Naive thymus-derived CD4-positive, alpha-beta T cell (primary cell): ENCODE measurements around the gene LRRC59. TPM values are rescaled to one million over a fixed set of nuclear protein-coding genes. Genes with fewer than 3 reads are reported as not detected.
A peak's percentile ranks its signal among the peaks of the same experiment; 100 is the strongest.

ENCODE experiments used
- ATAC-seq: fragments of 150-1000 bp; cut with Tn5 transposase; 2 replicates; pipeline ENCODE4 v1.10.0; 2021; ENCODE audit warnings: mild to moderate bottlenecking, moderate library complexity
- CTCF ChIA-PET: fragments of 350-600 bp; sonication (Branson Sonifier 250); formaldehyde crosslinking; loops from one replicate; lab custom pipeline; 2021; ENCODE audit warnings: antibody characterized with exemption; lab: Charles Lee
- POLR2A ChIA-PET: fragments of 350-600 bp; sonication (Branson Sonifier 250); formaldehyde crosslinking; loops from one replicate; lab custom pipeline; 2021; ENCODE audit warnings: antibody characterized with exemption, inconsistent platforms; lab: Charles Lee
- DNase-seq, 9 donors: peaks; one replicate each; pipeline versions ENCODE4 v3.0.0 to v3.0.0-alpha.2; 2020 to 2022; ENCODE audit warnings: mixed read lengths in 1 of 9
- H3K27ac ChIP-seq: one replicate; pipeline ENCODE4 v1.7.0; 2013; ENCODE audit warnings: mild to moderate bottlenecking, low read depth, low read length, moderate library complexity
- H3K27me3 ChIP-seq, 2 donors: one replicate each; pipeline ENCODE4 v1.7.0; 2013; ENCODE audit warnings: low read length in 2 of 2, mild to moderate bottlenecking in 2 of 2, moderate library complexity in 2 of 2; ENCODE audit not compliant: control insufficient read depth in 2 of 2, insufficient read depth in 2 of 2
- H3K36me3 ChIP-seq, 3 experiments: 1 replicate in 2 of 3; 2 replicates in 1 of 3; pipeline ENCODE4 v1.7.0; 2013; ENCODE audit warnings: low read length in 3 of 3, mild to moderate bottlenecking in 3 of 3, moderate library complexity in 1 of 3; ENCODE audit not compliant: insufficient read depth in 3 of 3, control insufficient read depth in 2 of 3
- H3K4me1 ChIP-seq, 2 donors: one replicate each; pipeline ENCODE4 v1.7.0; 2013; ENCODE audit warnings: low read length in 2 of 2, mild to moderate bottlenecking in 2 of 2, moderate library complexity in 1 of 2; ENCODE audit not compliant: control insufficient read depth in 2 of 2, insufficient read depth in 2 of 2
- H3K4me3 ChIP-seq: 2 replicates; pipeline ENCODE4 v1.7.0; 2013; ENCODE audit warnings: mild to moderate bottlenecking, low read length
- H3K9me3 ChIP-seq, 3 experiments: 1 replicate in 2 of 3; 2 replicates in 1 of 3; pipeline ENCODE4 v1.7.0; 2013; ENCODE audit warnings: low read length in 3 of 3; ENCODE audit not compliant: control insufficient read depth in 2 of 3
- H3K27ac Mint-ChIP-seq, 9 donors: one replicate each; pipeline ENCODE4 v1.8.0; 2020 to 2022; ENCODE audit warnings: mixed read lengths in 9 of 9, mild to moderate bottlenecking in 8 of 9, moderate library complexity in 5 of 9, inconsistent platforms in 2 of 9
- H3K27me3 Mint-ChIP-seq, 5 donors: one replicate each; pipeline ENCODE4 v1.8.0; 2021 to 2022; ENCODE audit warnings: mixed read lengths in 5 of 5, mild to moderate bottlenecking in 1 of 5
- H3K36me3 Mint-ChIP-seq, 5 donors: one replicate each; pipeline ENCODE4 v1.8.0; 2020 to 2022; ENCODE audit warnings: mixed read lengths in 5 of 5, mild to moderate bottlenecking in 3 of 5, inconsistent platforms in 1 of 5
- H3K4me1 Mint-ChIP-seq, 7 donors: one replicate each; pipeline ENCODE4 v1.8.0; 2020 to 2022; ENCODE audit warnings: mixed read lengths in 7 of 7, mild to moderate bottlenecking in 3 of 7, inconsistent platforms in 1 of 7
- H3K4me3 Mint-ChIP-seq, 10 donors: one replicate each; pipeline ENCODE4 v1.8.0; 2020 to 2022; ENCODE audit warnings: mild to moderate bottlenecking in 10 of 10, mixed read lengths in 10 of 10, moderate library complexity in 6 of 10, inconsistent platforms in 2 of 10
- H3K9me3 Mint-ChIP-seq, 11 donors: one replicate each; pipeline ENCODE4 v1.8.0; 2020 to 2022; ENCODE audit warnings: mixed read lengths in 11 of 11, mild to moderate bottlenecking in 4 of 11, inconsistent platforms in 1 of 11, moderate library complexity in 1 of 11
- intact Hi-C, 2 donors: fragments of 100-400 bp; cut with micrococcal nuclease; formaldehyde crosslinking; loops; one replicate each; pipeline ENCODE4 v1.15.1; 2023
- polyA plus RNA-seq, 2 donors: library from polyadenylated mRNA; unstranded; fragments of 300-500 nt; fragmentation: Illumina TruSeq; gene quantifications; one replicate each; pipeline ENCODE4 v1.2.3, GENCODE V29; 2021
- total RNA-seq, 6 experiments: library from RNA in 5 of 6; stranded (reverse) in 5 of 6; gene quantifications; 1 replicate in 5 of 6; 2 replicates in 1 of 6; pipeline ENCODE4 v1.2.3 and lab custom pipeline; 2021 to 2026

LRRC59 gene
- total and polyA plus RNA-seq, 7 experiments from 2014 or later = 13.4 to 67.1 (median 28.5) TPM

GRCh38 chr17:50375858-50376538 is 21.3 kb downstream of the LRRC59 start:
- Histone ChIP-seq H3K4me3 (no peak overlapping the region), H3K36me3 (peaks cover 0 to 15% (median under 1%) of the 10 kb centered on the region in 3 experiments), H3K9me3 (no peaks in the 10 kb centered on the region), H3K27ac (no peak overlapping the region), H3K4me1 (peaks cover 9 to 13% of the 10 kb centered on the region in 2 donors), H3K27me3 (no peaks in the 10 kb centered on the region)
- intact Hi-C loops = no loop called here
- Mint-ChIP-seq H3K4me1 (peaks cover 18 to 27% (median 26%) of the 10 kb centered on the region in 7 donors), H3K27ac (no peak overlapping the region), H3K36me3 (peaks cover 0 to 18% (median 6%) of the 10 kb centered on the region in 5 donors), H3K27me3 (no peaks in the 10 kb centered on the region), H3K4me3 (no peak overlapping the region), H3K9me3 (peaks cover 0 to 4% (median 0%) of the 10 kb centered on the region in 11 donors)
- no peak for DNase-seq
- CTCF ChIA-PET = interaction anchor here (1.1 kb wide), 1 partner anchor 21 kb away, joined by 3 read pairs; the partner anchor contains the start of gene LRRC59
- no peak for ATAC-seq
- POLR2A ChIA-PET = interaction anchor here (0.9 to 2.5 kb wide), 2 partner anchors 10 to 13 kb away, joined by 3 to 7 read pairs; no protein-coding TSS in a partner anchor

DNA sequence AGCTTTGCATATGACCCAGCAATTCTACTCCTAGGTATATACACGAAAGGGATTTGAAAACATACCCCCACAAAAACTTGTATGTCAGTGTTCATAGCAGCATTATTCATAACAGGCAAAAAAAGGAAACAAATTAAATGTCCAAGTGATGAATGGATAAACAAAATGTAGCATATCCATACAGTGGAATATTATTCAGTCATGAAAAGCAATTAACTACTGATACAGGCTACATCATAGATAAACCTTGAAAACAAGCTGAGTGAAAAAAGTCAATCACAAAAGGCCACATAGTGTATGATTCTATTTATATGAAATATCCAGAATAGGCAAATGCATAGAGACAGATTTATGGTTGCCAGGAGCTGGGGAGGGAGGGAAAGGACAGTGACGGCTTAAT is 23.6 kb downstream of the LRRC59 start:
- no peak overlapping the region for H3K27ac ChIP-seq
- H3K27me3 ChIP-seq = no peaks in the 10 kb centered on the region
- ChIA-PET POLR2A (interaction anchor here (0.7 to 2.5 kb wide), 9 partner anchors 8 to 28 kb away, joined by 3 to 15 read pairs (median 5); partner anchors contain the start of genes LRRC59 and XYLT2), CTCF (interaction anchor here (0.5 to 2.0 kb wide), 3 partner anchors 12 to 585 kb away, joined by 3 to 12 read pairs (median 6); partner anchors contain the start of genes KAT7 and LRRC59)
- peak overlapping the region; percentile 99 for H3K4me3 ChIP-seq
- H3K27me3 Mint-ChIP-seq = no peaks in the 10 kb centered on the region
- peaks cover 0 to 4% (median 0%) of the 10 kb centered on the region in 11 donors for H3K9me3 Mint-ChIP-seq
- peaks cover 9 to 13% of the 10 kb centered on the region in 2 donors for H3K4me1 ChIP-seq
- H3K4me1 Mint-ChIP-seq = peaks cover 18 to 41% (median 31%) of the 10 kb centered on the region in 7 donors
- H3K36me3 Mint-ChIP-seq = peaks cover 0 to 17% (median 12%) of the 10 kb centered on the region in 5 donors
- ATAC-seq (no peak), DNase-seq (no peak)
- peaks cover 0 to 23% (median 3%) of the 10 kb centered on the region in 3 experiments for H3K36me3 ChIP-seq
- intact Hi-C loops = loop anchor here (1.0 to 5.0 kb wide), 5 partner anchors 24 to 334 kb away; partner anchors contain the start of genes LRRC59 (in 2 of the 2), ACSF2 (in 1 of the 2), ANKRD40 (in 1 of the 2) and RSAD1 (in 1 of the 2)
- H3K27ac Mint-ChIP-seq = peak overlapping the region in 6 of 9 donors; percentile 38 to 100 (median 98)
- peak overlapping the region in 9 of 10 donors; percentile 92 to 100 (median 98) for H3K4me3 Mint-ChIP-seq
- H3K9me3 ChIP-seq = no peaks in the 10 kb centered on the region

GRCh38 chr17:50372758-50373556 is 24.4 kb downstream of the LRRC59 start, which contains the start of the genes EME1 and MRPL27:
Gene EME1 (plus strand): TSS chr17:50373229. CDS start chr17:50375209, 1,980 bp downstream.
Gene MRPL27 (minus strand): TSS chr17:50373184. CDS start chr17:50373170, 14 bp downstream.
- DNase-seq (peak; percentile 81 to 95 (median 92)), ATAC-seq (peak; percentile 94)
- Histone ChIP-seq H3K4me1 (peaks cover 9 to 13% of the 10 kb centered on the region in 2 donors), H3K9me3 (no peaks in the 10 kb centered on the region), H3K27ac (peak within 1 kb of the TSS; percentile 99), H3K27me3 (no peaks in the 10 kb centered on the region), H3K4me3 (peak within 1 kb of the TSS; percentile 99), H3K36me3 (peaks cover 3 to 30% (median 7%) of the 10 kb centered on the region in 3 experiments)
- peaks cover 18 to 41% (median 31%) of the 10 kb centered on the region in 7 donors for H3K4me1 Mint-ChIP-seq
- intact Hi-C loops = loop anchor here (1.0 to 5.0 kb wide), 8 partner anchors 11 to 335 kb away; partner anchors contain the start of genes LRRC59 (in 2 of the 2), XYLT2 (in 2 of the 2), ACSF2 (in 1 of the 2) and ANKRD40 (in 1 of the 2)
- H3K36me3 Mint-ChIP-seq = peaks cover 5 to 24% (median 17%) of the 10 kb centered on the region in 5 donors
- POLR2A ChIA-PET = interaction anchor here (0.5 to 2.5 kb wide), 10 partner anchors 8 to 79 kb away, joined by 3 to 15 read pairs (median 6); partner anchors contain the start of genes LRRC59 and XYLT2
- H3K4me3 Mint-ChIP-seq = peak within 1 kb of the TSS; percentile 92 to 100 (median 98)
- no peaks in the 10 kb centered on the region for H3K27me3 Mint-ChIP-seq
- CTCF ChIA-PET = interaction anchor here (1.2 to 2.0 kb wide), 2 partner anchors 11 to 24 kb away, joined by 6 to 12 read pairs; partner anchors contain the start of gene LRRC59
- H3K27ac Mint-ChIP-seq = peak within 1 kb of the TSS; percentile 97 to 100 (median 99)
- peaks cover 0 to 4% (median 0%) of the 10 kb centered on the region in 11 donors for H3K9me3 Mint-ChIP-seq

GRCh38 chr17:50372222-50372757 is 25.0 kb downstream of the LRRC59 start:
- H3K9me3 Mint-ChIP-seq = peaks cover 0 to 4% (median 0%) of the 10 kb centered on the region in 11 donors
- ATAC-seq (no peak), DNase-seq (no peak)
- CTCF ChIA-PET = interaction anchor here (0.5 to 2.0 kb wide), 4 partner anchors 11 to 1488 kb away, joined by 3 to 12 read pairs (median 4); no protein-coding TSS in a partner anchor
- POLR2A ChIA-PET = interaction anchor here (0.5 to 2.7 kb wide), 8 partner anchors 9 to 80 kb away, joined by 3 to 16 read pairs (median 8); partner anchors contain the start of genes LRRC59 and XYLT2
- Histone ChIP-seq H3K27ac (peak overlapping the region; percentile 99), H3K4me1 (peaks cover 9 to 13% of the 10 kb centered on the region in 2 donors), H3K9me3 (no peaks in the 10 kb centered on the region), H3K27me3 (no peaks in the 10 kb centered on the region), H3K4me3 (peak overlapping the region; percentile 99), H3K36me3 (peaks cover 8 to 37% (median 14%) of the 10 kb centered on the region in 3 experiments)
- peak overlapping the region; percentile 92 to 100 (median 98) for H3K4me3 Mint-ChIP-seq
- peak overlapping the region; percentile 97 to 100 (median 99) for H3K27ac Mint-ChIP-seq
- H3K4me1 Mint-ChIP-seq = peaks cover 18 to 41% (median 31%) of the 10 kb centered on the region in 7 donors
- H3K27me3 Mint-ChIP-seq = no peaks in the 10 kb centered on the region
- H3K36me3 Mint-ChIP-seq = peaks cover 5 to 30% (median 22%) of the 10 kb centered on the region in 5 donors
- intact Hi-C loops = loop anchor here (1.0 to 5.0 kb wide), 6 partner anchors 10 to 336 kb away; partner anchors contain the start of genes ACSF2 (in 1 of the 2), ANKRD40 (in 1 of the 2), PDK2 (in 1 of the 2) and XYLT2 (in 1 of the 2)

DNA sequence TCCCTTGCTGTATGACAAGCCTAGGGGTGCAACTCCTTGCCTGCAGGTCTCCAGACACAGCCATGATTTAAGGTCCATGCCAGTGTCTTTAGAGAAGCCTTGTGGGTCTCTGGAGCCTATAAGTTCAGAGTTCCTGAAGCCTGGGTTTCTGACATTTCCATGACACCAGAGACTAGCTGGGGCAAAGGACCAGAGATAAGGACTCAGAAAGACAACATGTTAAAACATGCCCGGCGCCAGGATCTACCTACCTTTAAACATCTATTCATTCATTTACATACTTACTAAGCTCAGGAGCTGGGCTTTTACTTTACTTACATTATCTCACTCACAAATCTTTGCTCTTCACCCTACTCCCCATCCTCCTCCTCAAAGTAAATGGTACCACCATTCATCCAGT is 25.8 kb downstream of the LRRC59 start:
- H3K4me1 ChIP-seq = peaks cover 9 to 13% of the 10 kb centered on the region in 2 donors
- Mint-ChIP-seq H3K4me1 (peaks cover 18 to 41% (median 31%) of the 10 kb centered on the region in 7 donors), H3K9me3 (peaks cover 0 to 4% (median 0%) of the 10 kb centered on the region in 11 donors), H3K4me3 (peak overlapping the region; percentile 92 to 100 (median 98)), H3K36me3 (peaks cover 5 to 34% (median 22%) of the 10 kb centered on the region in 5 donors), H3K27ac (peak overlapping the region; percentile 25 to 99 (median 97)), H3K27me3 (no peaks in the 10 kb centered on the region)
- no peaks in the 10 kb centered on the region for H3K27me3 ChIP-seq
- H3K27ac ChIP-seq = no peak overlapping the region
- ChIA-PET CTCF (interaction anchor here (1.0 kb wide), 2 partner anchors 10 to 12 kb away, joined by 3 to 4 read pairs; no protein-coding TSS in a partner anchor), POLR2A (interaction anchor here (0.6 to 2.7 kb wide), 5 partner anchors 9 to 26 kb away, joined by 3 to 16 read pairs (median 6); partner anchors contain the start of genes LRRC59 and XYLT2)
- H3K36me3 ChIP-seq = peaks cover 8 to 45% (median 14%) of the 10 kb centered on the region in 3 experiments
- no peaks in the 10 kb centered on the region for H3K9me3 ChIP-seq
- no peak for DNase-seq
- no peak overlapping the region for H3K4me3 ChIP-seq
- intact Hi-C loops = loop anchor here in 1 of 2 donors (5.0 kb wide), 1 partner anchor 336 kb away; the partner anchor contains the start of gene ANKRD40
- ATAC-seq = no peak
